C1 segment of cervical spinal cord (tissue), 14 donors: ENCODE results near the gene APOBEC4.

ENCODE experiments used
- DNase-seq, 14 donors: peaks; one replicate each; lab custom pipeline; 2025; lab: John Stamatoyannopoulos, UW

APOBEC4 gene

GRCh38 chr1:183675381-183675780 is 22.3 kb upstream of the APOBEC4 start:
- no peak for DNase-seq

DNA sequence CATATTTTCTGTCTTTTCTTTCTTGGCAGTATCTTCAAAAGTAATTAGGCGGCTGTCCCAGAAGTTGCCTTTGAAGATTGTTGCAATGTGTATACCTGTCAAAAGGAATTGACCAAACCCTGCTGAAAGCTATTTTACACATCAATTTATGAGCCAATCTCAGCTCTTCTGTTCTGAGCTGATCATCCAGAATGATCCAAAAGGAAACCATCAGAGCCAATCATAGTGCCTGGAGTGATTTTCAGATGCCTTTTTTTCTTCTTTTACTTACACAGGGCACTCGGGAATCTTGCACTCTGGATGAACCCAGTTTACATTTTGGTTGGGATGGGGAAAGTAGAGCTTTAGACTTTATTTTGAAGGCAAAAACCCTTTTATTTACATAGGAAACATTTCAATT is 21.8 kb upstream of the APOBEC4 start:
- no peak for DNase-seq

- no peak for DNase-seq
Measured at GRCh38 chr1:183674339-183674738, 21.2 kb upstream of the APOBEC4 start.

DNA sequence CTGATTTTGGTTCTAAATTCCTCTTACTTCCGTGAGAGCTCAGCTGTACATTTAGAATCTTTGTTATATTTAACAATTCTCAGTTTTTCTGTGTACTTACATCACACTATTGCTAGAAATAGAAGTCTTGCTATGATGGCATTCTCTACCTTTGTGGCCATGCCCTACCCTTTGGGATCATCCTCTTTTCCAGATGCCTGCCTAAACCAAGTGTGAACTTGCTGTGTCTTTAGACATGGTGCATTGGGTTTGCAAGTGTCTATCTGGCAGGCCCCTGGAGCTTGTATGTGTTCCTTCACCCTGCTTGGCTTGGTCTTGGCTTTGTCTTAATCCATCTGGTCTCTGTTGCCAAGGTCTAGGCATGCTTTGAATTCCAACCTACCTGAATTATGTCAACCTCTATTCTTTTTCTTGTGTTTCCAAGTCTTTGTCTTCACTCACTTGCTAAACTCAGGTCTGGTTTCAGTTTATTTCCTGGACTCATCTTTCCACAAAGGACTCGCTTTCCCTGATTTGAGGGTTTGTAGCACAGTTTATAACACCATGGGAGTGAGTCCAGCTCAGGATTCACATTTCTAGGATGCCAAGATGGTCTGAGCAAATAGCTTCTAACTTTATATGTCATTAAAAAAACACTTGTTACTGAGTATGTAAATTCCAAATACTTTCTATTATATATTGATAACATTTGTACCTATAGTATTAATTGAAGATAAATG is 20.6 kb upstream of the APOBEC4 start:
- no peak for DNase-seq

DNA sequence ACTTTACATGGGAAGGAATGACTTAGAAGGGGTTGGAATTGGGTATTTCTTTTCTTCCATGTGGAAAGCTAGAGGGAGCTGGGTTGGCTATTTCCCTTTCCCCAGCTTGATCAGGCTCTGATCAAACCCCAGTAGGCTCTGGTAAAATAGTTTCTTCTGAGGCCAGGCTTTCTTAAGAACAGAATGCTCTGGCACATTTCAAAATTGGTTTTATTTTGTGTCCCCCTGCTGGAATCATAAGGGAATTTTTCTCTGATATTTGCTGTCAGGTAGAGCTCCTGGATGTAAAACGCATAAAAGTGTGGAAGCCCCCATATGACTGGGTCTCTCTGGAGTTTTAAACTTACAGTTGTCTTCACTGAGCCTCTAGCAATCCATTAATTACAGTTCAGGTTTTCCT is 17.1 kb upstream of the APOBEC4 start:
- DNase-seq, result no peak

- DNase-seq, result no peak
Measured at GRCh38 chr1:183656355-183656754, 3.2 kb upstream of the APOBEC4 start.

DNA sequence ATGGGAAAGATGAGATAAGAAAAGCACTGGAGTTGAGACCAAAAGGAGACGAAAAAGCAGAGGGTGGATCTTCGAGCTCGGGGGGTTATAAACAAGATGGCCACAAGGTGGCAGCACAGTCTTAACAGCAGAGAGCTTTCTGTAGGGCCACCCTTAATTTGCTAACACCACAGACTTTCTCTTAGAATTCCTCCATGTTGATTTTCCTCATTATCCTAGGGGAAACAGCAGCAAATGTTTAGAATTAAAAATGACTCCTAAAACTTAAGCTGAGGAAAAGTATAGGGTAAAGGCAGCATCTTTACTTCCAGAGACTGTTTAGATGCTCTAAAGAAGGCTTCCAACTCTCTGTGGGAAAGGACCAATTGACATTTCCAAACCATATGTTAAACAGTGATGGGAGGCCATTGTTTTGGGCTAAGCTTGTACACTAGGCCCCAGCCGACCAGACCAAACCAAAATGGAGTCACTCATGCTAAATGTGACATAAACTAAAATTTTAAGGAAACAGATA is 2.5 kb upstream of the APOBEC4 start:
- peak in 12 of 14 donors; percentile 15 to 70 (median 54) for DNase-seq

GRCh38 chr1:183654706-183655105 is 1.6 kb upstream of the APOBEC4 start:
- DNase-seq, result no peak

GRCh38 chr1:183653876-183654451 is 848 bp upstream of the APOBEC4 start:
- DNase-seq, result peak in 1 of 14 donors; percentile 37

DNA sequence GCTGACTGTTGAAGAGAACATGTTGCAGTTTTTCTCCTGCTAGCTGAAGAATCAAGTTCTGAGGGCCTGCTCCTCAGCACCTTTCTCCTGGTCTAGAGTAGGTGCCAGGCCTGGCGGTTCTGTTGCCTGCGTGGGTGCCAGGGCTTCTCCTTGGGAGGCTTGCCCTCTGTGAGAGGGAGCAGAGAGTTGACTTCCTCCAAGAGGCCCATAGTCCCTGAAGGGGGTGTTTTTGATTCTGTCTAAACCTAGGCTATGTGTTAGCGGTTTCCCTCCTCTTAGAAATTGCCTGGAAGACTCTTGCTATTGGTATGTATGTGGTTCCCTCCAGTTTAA is 312 bp upstream of the APOBEC4 start:
- DNase-seq, result no peak

DNA sequence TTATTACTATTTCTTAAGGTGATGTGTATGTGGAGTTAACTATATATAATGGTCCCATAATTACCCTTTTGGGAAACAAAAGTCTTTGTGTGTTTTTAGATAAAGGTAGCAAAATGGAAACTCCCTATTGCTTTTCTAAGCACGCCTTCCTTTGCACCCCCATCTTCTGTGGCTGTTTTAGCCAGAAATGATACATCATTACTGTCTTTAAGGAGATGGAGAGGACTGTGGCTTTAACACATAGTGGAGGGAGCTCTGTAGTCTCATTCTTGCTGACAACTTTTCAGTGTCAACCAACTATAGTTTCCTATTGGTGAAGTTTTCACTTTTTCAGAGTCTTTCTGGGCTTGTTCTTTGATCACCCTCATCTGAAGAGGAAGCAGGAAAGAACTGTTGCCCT is 1.0 kb downstream of the APOBEC4 start:
- no peak for DNase-seq

GRCh38 chr1:183651612-183652011 is 1.5 kb downstream of the APOBEC4 start:
- no peak for DNase-seq

DNA sequence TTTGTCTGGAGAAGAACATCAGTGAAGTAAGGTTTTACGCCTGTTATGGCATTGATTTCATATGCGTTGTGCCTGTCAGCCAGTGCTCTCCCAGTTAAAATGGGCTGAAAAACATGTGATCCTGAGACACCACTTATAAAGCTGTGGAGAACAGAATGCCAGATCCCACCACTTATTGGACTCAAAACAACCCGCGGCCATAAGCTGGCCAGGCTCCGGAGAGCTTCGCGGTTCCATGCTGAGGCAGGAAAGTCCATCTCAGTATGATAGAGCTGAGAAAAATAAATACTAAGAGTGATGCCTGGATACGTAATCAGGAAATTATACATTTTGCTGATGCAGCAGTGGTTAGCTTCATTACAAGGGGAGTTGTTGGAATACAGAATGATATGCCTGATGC is 5.1 kb downstream of the APOBEC4 start:
- DNase-seq, result peak in 1 of 14 donors; percentile 55

- no peak for DNase-seq
Measured at GRCh38 chr1:183646776-183647175, 6.3 kb downstream of the APOBEC4 start.

DNA sequence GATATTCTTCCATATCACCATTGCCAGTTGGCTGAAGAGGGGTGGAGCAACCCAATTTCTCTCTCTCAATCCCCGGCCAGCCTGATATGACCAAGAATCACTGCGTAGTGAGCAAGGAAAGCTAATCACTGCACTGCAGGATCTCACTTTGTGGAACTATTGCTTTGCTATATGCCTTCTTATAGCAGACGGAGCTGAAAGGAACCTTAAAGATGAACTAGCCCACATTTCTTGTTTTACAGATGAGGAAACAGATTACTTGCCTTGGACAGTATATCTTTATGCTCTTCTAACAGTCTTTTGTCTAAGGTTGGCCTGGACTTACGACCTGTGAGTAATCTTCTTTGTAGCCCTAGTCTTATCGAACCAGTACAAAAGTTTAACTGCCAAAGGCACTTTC is 7.6 kb downstream of the APOBEC4 start:
- no peak for DNase-seq

GRCh38 chr1:183642166-183642565 is 10.9 kb downstream of the APOBEC4 start:
- DNase-seq, result no peak

DNA sequence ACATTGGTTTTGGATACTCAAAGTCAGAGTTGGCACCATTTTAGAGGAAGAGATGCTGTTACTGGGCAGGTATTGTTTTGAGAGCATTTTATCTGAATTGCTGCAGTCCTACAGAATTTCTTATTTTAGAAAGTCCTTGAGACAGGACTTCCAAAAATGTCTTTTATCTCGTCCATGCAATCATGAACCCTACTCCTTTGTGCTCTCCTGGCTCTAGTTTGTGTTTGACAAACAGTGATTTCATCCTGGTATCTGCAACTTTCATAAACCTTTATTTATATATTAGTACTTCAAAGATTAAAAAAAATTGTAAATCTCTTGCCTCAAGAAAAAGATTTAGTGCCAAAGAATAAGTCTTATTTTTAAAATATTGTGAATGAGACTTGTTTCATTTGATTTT is 12.9 kb downstream of the APOBEC4 start:
- no peak for DNase-seq

DNA sequence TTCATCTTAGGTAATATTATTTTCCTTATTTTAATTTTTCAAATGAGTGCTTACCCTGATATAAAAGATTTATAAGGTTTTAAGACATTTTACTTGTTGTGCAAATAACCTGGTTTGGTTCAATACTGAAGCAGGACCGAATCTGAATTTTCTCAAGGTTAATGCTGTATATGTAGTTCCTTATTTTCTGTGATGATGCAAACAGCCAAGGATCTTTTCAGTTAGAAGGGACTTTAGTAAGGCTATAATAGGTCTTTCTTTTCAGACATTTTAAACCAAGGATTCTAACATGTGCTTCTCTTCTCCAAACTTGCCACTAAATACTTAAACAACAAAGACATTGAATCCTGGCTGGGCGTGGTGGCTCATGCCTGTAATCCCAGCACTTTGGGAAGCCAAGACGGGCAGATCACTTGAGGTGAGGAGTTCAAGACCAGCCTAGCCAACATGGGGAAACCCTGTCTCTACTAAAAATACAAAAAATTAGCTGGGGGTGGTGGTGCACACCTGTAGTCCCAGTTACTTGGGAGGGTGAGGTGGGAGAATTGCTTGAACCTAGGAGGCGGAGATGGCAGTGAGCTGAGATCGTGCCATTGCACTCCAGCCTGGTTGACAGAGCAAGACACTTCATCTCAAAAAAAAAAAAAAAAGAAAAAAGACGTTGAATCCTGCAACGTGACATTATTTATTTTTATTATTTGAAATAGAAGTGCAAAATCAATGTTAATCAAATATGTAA is 14.3 kb downstream of the APOBEC4 start:
- DNase-seq, result no peak

DNA sequence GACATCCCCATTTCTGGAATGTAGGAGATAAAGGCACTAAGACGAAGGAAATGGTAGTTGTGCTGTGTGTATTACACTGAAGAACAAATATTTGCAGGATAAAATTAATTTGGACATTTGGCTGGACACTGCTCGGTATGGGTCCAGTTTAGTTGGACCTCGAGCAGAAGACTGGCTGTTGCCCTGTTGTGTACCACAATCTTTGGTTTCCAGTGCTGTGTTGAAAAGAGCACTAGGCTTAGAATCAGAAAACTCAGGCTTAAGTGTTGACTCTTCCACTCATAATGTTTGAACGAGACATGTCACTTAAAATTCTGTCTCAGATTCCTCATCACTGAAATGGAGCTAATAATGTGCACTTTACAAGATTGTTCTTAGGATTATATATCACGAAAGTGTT is 16.3 kb downstream of the APOBEC4 start:
- DNase-seq, result peak in 1 of 14 donors; percentile 29

DNA sequence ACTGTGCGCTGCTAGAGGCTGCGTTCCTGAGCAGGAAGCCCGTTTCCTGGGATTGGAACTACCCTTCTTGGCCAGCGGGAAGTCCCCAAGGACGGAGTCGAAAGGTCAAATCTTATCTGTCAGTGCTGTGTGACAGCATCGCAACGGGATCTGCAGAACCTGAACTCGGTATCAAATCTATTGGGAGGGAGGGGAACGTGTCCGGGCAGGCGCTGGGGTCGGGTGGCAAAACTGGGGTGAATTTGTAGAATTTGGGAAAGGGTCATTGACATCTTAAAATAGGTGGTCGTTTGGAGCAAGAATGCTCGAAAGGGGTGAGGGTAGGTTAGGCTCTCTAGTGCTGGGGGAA is 16.8 kb downstream of the APOBEC4 start:
- no peak for DNase-seq

GRCh38 chr1:183635606-183636333 is 17.3 kb downstream of the APOBEC4 start, which contains the start of gene ARPC5:
TSS of gene ARPC5 (minus strand) at chr1:183635783. CDS start at chr1:183635659, 124 bp downstream.
- DNase-seq, result peak; percentile 90 to 99 (median 96)

- DNase-seq, result peak in 3 of 14 donors; percentile 37 to 72 (median 57)
Measured at GRCh38 chr1:183635099-183635605, 18.0 kb downstream of the APOBEC4 start.
